Erythroblast (primary cell): Measurements from ENCODE around the gene MTMR3.

Experiments
- GATA1 ChIP-seq: IDR thresholded peaks from 2 replicates; pipeline ENCODE4 v1.6.1; 2011; ENCODE audit warnings: low read depth, mild to moderate bottlenecking, control low read depth, low read length, moderate library complexity
- POLR2A ChIP-seq: IDR thresholded peaks from 2 replicates; pipeline ENCODE4 v1.6.1; 2011; ENCODE audit warnings: mild to moderate bottlenecking, low read length

GRCh38 chr22:30074994-30075393 lies 192.0 kb downstream of the MTMR3 start:
- TF ChIP-seq POLR2A: no peak
- TF ChIP-seq GATA1: no peak
